T-helper 2 cell treated with Interferon-gamma antibody and Interleukin-4, amounts not matched to agents 5 μg/mL and 100 μg/mL, for 36 hours (primary cell): ENCODE measurements around the gene HILPDA.
"Not testable (repeated sequence)": the region's sequence is repeated elsewhere in the genome, so short reads cannot be mapped to it uniquely, and the experiment has no call there.

ENCODE experiments used
- DNase-seq: peaks from one replicate; pipeline ENCODE4 v3.0.0; 2021; ENCODE audit warnings: low spot score
- H3K27ac Mint-ChIP-seq: one replicate; pipeline ENCODE4 v1.8.0; 2021; ENCODE audit warnings: mild to moderate bottlenecking, mixed read lengths
- H3K27me3 Mint-ChIP-seq: one replicate; pipeline ENCODE4 v1.8.0; 2021; ENCODE audit warnings: low read depth, mixed read lengths
- H3K36me3 Mint-ChIP-seq: one replicate; pipeline ENCODE4 v1.8.0; 2021; ENCODE audit warnings: low read depth, mixed read lengths
- H3K4me1 Mint-ChIP-seq: one replicate; pipeline ENCODE4 v1.8.0; 2021; ENCODE audit warnings: low read depth, mixed read lengths
- H3K4me3 Mint-ChIP-seq: one replicate; pipeline ENCODE4 v1.8.0; 2022; ENCODE audit warnings: mild to moderate bottlenecking, moderate library complexity, mixed read lengths
- H3K9me3 Mint-ChIP-seq: one replicate; pipeline ENCODE4 v1.8.0; 2021; ENCODE audit warnings: mixed read lengths

The HILPDA gene

DNA sequence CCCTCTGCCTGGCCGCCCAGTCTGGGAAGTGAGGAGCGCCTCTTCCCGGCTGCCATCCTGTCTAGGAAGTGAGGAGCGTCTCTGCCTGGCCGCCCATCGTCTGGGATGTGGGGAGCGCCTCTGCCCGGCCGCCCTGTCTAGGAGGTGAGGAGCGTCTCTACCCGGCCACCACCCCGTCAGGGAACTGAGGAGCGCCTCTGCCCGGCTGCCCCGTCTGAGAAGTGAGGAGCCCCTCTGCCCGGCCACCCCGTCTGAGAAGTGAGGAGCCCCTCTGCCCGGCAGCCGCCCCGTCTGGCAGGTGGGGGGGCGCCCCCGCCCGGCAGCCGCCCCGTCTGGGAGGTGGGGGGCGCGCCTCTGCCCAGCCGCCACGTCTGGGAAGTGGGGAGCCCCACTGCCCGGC, 7.7 kb downstream of the HILPDA start:
- H3K4me3 Mint-ChIP-seq, H3K27ac Mint-ChIP-seq, H3K27me3 Mint-ChIP-seq, DNase-seq, H3K9me3 Mint-ChIP-seq: not testable (repeated sequence)
- peaks cover 15% of the 10 kb centered on the region for H3K4me1 Mint-ChIP-seq
- peaks cover 26% of the 10 kb centered on the region for H3K36me3 Mint-ChIP-seq

GRCh38 chr7:128463933-128464332, 8.3 kb downstream of the HILPDA start:
- peaks cover 20% of the 10 kb centered on the region for H3K36me3 Mint-ChIP-seq
- H3K27ac Mint-ChIP-seq, H3K27me3 Mint-ChIP-seq, H3K9me3 Mint-ChIP-seq, H3K4me3 Mint-ChIP-seq, DNase-seq, H3K4me1 Mint-ChIP-seq: not testable (repeated sequence)

- not testable (repeated sequence) for H3K4me3 Mint-ChIP-seq, H3K9me3 Mint-ChIP-seq, H3K27me3 Mint-ChIP-seq, DNase-seq, H3K4me1 Mint-ChIP-seq, H3K27ac Mint-ChIP-seq
- peaks cover 13% of the 10 kb centered on the region for H3K36me3 Mint-ChIP-seq
Observed at GRCh38 chr7:128466871-128467270, 11.2 kb downstream of the HILPDA start.

DNA sequence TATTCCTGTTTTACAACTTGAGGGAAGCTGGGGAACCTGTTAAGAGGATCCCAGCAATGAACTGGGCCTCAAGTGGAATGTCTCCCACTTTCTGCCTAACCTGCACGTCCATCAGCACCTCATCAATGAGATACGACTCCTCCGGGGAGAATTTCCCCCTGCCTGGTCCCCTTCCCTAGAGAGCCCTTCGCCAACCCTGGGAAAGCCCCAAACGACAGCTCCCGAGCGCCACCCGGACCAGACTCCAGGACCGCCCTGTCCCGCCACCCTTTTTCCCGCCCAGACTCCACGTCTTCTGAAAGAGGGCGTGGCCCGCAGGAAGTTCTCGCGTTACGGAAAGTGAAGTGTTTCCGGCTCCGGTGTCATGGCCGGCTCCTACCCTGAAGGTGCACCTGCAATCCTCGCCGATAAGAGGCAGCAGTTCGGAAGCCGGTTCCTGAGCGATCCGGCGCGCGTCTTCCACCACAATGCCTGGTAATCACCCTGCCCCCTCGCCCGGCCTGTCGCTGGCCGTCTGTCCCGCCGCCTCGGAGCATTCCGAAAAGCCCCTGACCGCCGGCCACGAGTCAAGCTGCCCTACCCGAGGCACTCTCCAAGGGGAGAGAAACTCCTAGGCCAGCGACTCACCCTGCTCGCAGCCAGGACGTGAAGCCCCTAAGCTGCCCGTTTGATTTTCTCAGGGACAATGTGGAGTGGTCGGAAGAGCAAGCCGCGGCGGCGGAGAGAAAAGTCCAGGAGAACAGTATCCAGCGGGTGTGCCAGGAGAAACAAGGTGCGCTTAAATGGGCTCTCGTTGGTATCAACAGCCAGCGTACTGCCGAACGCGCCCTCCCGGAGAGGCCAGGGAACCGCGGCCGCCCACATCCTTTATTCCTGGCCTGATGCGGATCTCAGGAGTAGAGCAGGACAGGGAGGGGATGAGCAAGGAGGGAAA, 21.0 kb downstream of the HILPDA start, which contains the start of gene METTL2B:
Gene METTL2B (plus strand): TSS at position 347 of the 934 bp plus-strand sequence. CDS start 18 bp downstream, at position 365.
- peak; percentile 95 for DNase-seq
- Mint-ChIP-seq H3K4me3 (peak within 1 kb of the TSS; percentile 94), H3K27ac (peak within 1 kb of the TSS; percentile 99), H3K4me1 (peaks cover 13% of the 10 kb centered on the region), H3K36me3 (peaks cover 21% of the 10 kb centered on the region)
- not testable (repeated sequence) for H3K9me3 Mint-ChIP-seq, H3K27me3 Mint-ChIP-seq

- not testable (repeated sequence) for H3K9me3 Mint-ChIP-seq, DNase-seq, H3K27me3 Mint-ChIP-seq
- peaks cover 21% of the 10 kb centered on the region for H3K36me3 Mint-ChIP-seq
- H3K27ac Mint-ChIP-seq: peak overlapping the region; percentile 99
- H3K4me1 Mint-ChIP-seq: peaks cover 13% of the 10 kb centered on the region
- peak overlapping the region; percentile 94 for H3K4me3 Mint-ChIP-seq
Observed at GRCh38 chr7:128477336-128477690, 21.6 kb downstream of the HILPDA start.

DNA sequence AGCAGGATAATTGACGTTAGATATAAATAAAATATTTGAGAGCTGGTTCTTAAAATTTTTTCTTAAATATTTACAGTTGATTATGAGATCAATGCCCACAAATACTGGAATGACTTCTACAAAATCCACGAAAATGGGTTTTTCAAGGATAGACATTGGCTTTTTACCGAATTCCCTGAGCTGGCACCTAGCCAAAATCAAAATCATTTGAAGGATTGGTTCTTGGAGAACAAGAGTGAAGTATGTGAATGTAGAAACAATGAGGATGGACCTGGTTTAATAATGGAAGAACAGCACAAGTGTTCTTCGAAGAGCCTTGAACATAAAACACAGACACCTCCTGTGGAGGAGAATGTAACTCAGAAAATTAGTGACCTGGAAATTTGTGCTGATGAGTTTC, 23.4 kb downstream of the HILPDA start:
- not testable (repeated sequence) for H3K9me3 Mint-ChIP-seq, H3K27ac Mint-ChIP-seq, DNase-seq, H3K27me3 Mint-ChIP-seq
- H3K36me3 Mint-ChIP-seq: peaks cover 23% of the 10 kb centered on the region
- peaks cover 13% of the 10 kb centered on the region for H3K4me1 Mint-ChIP-seq
- peak overlapping the region; percentile 13 for H3K4me3 Mint-ChIP-seq

GRCh38 chr7:128488134-128488533, 32.5 kb downstream of the HILPDA start:
- peaks cover 18% of the 10 kb centered on the region for H3K36me3 Mint-ChIP-seq
- H3K4me3 Mint-ChIP-seq, H3K9me3 Mint-ChIP-seq, H3K27me3 Mint-ChIP-seq, H3K4me1 Mint-ChIP-seq, DNase-seq, H3K27ac Mint-ChIP-seq: not testable (repeated sequence)

GRCh38 chr7:128497405-128497804, 41.7 kb downstream of the HILPDA start:
- no peak for DNase-seq
- no peaks in the 10 kb centered on the region for H3K4me1 Mint-ChIP-seq
- H3K27ac Mint-ChIP-seq: no peak overlapping the region
- H3K36me3 Mint-ChIP-seq: peaks cover 27% of the 10 kb centered on the region
- H3K4me3 Mint-ChIP-seq: no peak overlapping the region
- no peaks in the 10 kb centered on the region for H3K27me3 Mint-ChIP-seq
- H3K9me3 Mint-ChIP-seq: no peaks in the 10 kb centered on the region

GRCh38 chr7:128505416-128505815, 49.7 kb downstream of the HILPDA start:
- not testable (repeated sequence) for DNase-seq, H3K27ac Mint-ChIP-seq, H3K9me3 Mint-ChIP-seq, H3K4me3 Mint-ChIP-seq, H3K27me3 Mint-ChIP-seq, H3K4me1 Mint-ChIP-seq
- H3K36me3 Mint-ChIP-seq: peaks cover 15% of the 10 kb centered on the region

DNA sequence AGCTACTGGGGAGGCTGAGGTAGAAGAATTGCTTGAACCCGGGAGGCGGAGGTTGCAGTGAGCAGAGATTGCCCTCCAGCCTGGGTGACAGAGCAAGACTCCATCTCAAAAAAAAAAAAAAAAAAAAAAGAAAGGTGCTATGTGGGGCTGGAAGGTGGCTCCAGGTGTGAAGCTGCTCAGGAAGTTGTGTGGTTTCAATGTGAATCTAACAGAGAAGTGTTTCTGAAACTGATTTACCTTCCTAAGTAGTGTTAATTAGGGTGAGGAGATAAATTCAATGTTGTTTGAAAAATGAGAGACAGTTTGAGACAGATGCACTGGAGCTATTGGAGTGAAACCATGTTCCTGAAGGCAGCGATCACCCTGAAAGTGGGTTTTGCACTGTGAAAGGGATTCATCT, 51.1 kb downstream of the HILPDA start:
- H3K4me3 Mint-ChIP-seq, H3K4me1 Mint-ChIP-seq, H3K36me3 Mint-ChIP-seq, DNase-seq, H3K9me3 Mint-ChIP-seq, H3K27me3 Mint-ChIP-seq, H3K27ac Mint-ChIP-seq: not testable (repeated sequence)

GRCh38 chr7:128507321-128507993, 51.8 kb downstream of the HILPDA start:
- H3K27me3 Mint-ChIP-seq, DNase-seq, H3K4me3 Mint-ChIP-seq, H3K36me3 Mint-ChIP-seq, H3K4me1 Mint-ChIP-seq, H3K9me3 Mint-ChIP-seq, H3K27ac Mint-ChIP-seq: not testable (repeated sequence)
